HG02885 (cell line): ENCODE data around the gene APOL4.
"Not testable (repeated sequence)": the region's sequence is repeated elsewhere in the genome, so short reads cannot be mapped to it uniquely, and the experiment has no call there.

ENCODE experiments used
- ATAC-seq: cut with Tn5 transposase; IDR thresholded peaks from one replicate; pipeline ENCODE4 v1.9.1; 2021; ENCODE audit warnings: mild to moderate bottlenecking; ENCODE audit not compliant: unreplicated experiment, poor library complexity

The APOL4 gene

DNA sequence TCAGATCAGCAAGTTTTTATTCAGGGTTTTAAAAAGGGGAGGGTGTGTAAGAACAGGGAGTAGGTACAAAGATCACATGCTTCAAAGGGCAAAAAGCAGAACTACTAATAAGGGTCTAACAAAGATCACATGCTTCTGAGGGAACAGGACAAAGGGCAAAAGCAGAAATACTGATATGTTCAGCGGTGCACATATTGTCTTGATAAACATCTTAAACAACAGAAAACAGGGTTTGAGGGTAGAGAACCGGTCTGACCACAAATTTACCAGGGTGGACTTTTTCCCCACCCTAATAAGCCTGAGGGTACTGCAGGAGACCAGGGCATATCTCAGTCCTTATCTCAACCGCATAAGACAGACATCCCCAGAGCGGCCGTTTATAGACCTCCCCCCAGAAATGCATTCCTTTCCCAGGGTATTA is 7.9 kb upstream of the APOL4 start:
- ATAC-seq = not testable (repeated sequence)

DNA sequence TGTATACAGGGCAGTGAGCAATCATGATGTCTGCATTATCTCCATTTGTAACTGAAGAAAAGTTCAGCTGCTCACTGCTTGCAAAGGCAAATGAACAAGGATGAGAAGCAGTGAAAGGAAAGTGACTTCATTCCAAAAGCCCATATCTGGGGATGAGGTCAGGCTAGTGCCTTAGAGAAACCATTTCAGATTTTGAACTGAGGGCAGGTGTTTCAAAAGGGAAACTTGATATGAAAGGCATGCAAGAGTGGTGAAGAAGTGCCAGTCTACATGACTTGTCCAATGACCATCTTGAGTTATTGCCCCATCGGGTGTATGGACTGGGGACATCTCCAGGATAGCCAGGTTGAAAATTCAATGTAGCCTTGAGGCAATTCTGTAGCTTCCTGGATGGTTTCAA is 7.3 kb upstream of the APOL4 start:
- no peak for ATAC-seq

GRCh38 chr22:36208162-36208765 is 6.7 kb upstream of the APOL4 start:
- ATAC-seq = no peak

- no peak for ATAC-seq
These were observed 4.6 kb upstream of the APOL4 start for GRCh38 chr22:36206255-36206654.

DNA sequence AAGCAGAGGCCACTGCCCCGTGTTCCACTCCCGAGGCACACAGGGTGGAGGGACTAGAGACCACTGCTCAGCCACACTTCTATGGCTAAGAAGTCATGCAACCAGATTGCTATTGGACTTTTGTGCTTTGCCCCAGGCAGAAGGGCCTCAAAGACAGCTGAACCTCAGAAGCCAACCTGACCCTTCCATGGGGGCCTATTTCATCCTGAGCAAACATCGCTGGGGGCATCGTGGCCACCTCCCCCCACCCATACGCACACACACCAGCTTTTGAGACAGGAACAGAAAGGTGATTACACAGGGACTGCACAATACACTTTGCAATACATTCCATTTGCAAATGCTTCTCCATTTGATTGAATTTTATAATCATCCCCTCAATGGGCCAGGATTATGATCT is 4.0 kb upstream of the APOL4 start:
- not testable (repeated sequence) for ATAC-seq

- ATAC-seq = no peak
These were observed 3.0 kb upstream of the APOL4 start for GRCh38 chr22:36204632-36205015.

DNA sequence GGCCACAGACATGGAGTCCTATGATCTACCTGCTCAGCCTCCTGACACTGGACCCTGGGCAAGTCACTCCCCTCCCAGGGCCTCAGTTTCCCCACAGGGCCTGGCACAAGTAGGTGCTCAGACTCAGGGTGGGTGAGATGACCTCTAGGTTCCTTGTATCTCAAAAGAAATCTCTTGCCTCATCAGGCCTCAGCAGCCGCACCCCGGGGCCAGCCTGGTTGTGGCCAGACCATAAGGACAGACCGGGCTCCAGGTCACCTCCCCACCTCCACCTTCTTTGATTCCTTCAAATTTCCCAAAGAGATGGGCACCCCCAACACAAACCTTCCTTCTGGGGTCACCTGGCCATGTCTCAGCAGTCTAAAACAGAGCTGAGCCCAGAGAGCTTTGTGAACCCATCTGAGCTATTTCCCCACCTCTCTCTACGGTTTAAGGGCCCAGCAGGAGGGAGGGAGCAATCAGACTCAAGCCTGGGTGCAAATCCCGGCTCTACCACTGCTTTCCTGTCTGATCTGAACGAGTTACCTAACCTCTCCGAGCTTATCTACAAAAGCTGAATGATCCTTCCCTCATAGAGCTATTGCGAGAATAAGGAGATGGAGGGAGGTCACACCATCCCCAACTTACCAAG is 2.5 kb upstream of the APOL4 start:
- ATAC-seq = no peak

DNA sequence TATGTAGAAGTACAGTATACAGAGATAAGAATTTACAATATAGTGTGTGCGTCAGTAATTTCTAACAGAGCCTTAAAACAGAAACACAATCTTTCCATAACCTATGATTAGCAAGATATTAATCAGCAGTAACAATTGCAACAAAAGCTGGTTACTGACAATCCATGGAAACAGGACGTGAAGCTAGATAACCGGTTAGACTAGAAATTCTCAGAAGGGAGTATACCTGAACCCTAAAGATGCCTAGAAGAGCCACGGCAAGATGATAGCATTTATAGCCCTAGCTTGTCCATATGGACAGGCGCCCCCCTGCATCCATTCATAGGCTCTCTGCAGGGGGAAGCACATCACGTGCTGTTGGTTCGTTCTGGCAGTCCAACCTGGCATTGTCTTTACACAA is 1.8 kb upstream of the APOL4 start:
- not testable (repeated sequence) for ATAC-seq

DNA sequence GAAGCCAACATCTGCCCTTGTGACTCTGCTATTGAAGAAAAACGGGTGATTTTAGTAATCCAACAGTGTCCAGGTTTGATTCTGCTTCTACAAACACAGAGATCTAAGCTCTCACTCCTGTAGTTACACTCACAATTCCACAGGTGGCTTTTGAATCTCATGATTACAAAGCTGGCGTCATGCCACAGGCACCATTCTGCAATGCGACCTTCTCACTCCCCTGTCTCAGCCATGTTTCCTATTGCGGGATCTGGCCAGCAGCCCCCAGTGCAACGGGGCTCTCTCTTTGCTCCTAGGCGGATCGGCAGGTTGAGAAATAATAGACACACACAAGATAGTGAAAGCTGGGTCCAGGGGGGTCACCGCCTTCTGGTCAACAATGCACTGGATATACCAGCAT is 1.3 kb upstream of the APOL4 start:
- not testable (repeated sequence) for ATAC-seq

GRCh38 chr22:36201025-36201424 is 584 bp downstream of the APOL4 start:
- not testable (repeated sequence) for ATAC-seq

GRCh38 chr22:36199001-36199551 is 2.5 kb downstream of the APOL4 start:
- no peak for ATAC-seq

DNA sequence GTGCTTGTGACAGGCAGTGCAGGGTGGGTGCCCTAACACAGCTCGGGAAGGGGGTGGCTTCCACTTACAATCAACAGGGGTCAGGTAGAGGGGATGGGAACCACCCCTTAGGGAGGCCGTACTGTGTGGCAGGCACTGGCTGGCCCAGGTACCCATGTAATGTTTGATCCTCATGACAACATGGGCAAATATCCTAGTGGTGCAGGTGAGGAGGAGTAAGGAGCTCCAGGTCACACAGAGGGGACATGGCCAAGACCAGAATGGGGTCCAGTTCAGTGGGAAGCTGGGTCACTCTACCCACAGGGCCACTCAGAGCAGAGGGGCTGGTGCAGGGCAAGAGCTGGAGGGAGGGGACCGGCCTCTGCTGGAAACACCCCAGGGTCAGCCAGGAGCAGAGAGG is 3.1 kb downstream of the APOL4 start:
- no peak for ATAC-seq

- no peak for ATAC-seq
These were observed 4.0 kb downstream of the APOL4 start for GRCh38 chr22:36197514-36198146.

DNA sequence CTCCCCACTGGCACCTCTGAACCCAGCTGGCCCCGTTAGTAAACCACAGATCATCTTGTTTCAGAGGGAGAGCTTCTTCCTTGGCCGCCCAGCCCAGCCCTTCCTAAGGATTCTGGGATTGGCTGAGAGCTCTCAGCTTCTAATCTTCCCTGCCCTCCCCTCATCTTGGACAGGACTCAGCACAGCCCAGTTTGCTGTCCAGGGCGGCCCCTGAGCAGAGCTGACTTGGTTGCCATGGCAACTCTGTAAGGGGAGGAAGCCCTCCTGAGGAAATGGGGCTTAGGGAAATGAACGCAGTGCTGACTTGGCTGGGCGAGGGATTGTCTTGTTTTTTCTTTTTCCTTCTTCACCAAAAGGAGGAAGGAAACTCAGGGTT is 4.6 kb downstream of the APOL4 start:
- no peak for ATAC-seq

DNA sequence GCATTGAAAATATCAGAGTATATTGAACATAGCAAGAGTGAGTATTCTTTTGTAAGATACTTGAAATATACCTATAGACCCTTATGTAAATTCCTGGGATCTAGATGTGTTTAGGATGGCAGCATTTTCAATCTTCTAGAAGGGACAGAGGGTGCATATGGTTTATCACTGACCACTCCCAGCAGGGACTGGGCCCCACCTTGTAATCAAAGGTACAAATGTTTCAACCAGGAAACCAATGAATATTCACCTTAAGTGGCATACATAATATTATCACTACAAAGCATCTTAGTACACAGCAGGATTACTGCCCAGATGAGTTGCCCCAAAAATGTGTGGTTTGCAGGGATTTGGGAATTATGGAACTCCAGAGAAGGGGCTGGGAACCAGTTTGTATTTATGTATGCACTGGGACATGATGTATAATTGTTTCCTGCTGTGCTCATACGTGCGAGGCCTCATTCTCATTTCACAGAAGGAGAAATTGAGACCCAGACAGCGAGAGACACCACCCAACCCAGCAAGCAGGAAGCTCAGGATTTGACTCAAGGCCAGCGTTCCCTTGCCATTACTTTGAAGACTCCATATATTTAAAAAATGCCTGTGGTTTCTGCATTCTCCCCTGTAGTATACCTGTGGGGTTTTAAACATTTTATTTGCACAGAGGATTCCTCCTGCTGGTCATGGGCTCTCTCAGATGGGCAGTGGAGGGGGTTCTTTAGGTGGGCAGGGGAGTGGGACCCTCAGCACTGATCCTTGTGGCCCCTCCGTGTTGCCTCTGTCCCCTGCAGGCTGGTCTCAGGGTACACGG is 5.2 kb downstream of the APOL4 start:
- no peak for ATAC-seq

DNA sequence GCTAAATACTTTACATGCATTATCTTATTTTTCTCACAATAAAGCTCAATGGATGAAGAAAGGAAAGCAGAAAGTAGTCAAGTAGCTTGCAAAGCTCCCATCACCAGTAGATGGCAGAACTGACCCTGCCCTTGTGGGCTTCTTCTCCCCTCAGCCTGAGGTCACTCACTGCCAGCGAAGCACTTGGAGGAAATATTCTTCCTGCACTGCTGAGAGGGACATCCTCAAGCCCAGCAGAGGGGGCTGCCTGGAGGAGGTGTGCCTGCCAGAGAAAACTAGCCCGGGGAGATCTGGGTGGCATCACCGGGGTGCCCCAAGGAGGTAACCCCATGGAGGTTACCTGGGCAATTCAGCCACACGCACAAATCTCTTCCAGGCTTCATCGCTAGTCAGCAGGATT is 6.6 kb downstream of the APOL4 start:
- no peak for ATAC-seq

DNA sequence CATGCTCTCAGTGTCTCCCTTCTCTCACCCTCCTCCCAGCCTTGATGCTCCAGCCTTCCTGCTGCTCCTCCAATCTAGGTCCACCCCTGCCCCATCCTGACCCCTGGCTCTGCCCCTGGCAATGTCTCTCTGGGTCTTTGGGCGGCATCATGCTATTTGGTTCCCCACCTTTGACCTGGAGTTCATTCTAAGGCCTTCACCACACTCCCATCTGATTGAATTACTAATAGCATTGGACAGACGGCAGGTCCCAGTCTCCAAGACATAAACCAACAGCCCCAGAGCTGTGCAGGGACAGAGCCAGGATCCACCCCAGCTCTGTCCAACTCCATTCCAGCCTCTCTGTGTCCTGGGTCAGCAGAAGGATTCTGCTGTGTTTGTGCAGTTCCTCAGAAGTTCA is 7.2 kb downstream of the APOL4 start:
- ATAC-seq = no peak

- no peak for ATAC-seq
These were observed 8.0 kb downstream of the APOL4 start for GRCh38 chr22:36193577-36193976.

DNA sequence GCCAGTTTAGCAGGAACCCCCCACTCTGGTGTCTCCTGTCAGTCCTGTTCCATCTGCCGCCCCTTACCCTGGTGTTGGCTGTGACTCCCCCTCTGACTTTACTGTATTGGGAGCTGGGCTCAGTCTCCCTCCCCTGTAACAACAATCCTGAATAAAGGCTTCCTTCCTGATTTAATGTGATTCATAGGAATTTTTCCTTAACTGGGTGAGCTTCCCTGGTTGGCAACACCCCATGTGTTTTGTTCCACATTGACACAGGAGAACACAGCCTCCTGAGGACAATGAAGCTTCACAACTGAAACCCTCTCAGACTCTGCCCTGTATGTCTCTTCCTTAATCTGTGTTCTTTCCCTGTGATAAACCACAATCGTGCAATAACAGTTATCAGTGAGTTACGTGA is 8.4 kb downstream of the APOL4 start:
- no peak for ATAC-seq

- ATAC-seq = no peak
These were observed 9.1 kb downstream of the APOL4 start for GRCh38 chr22:36192542-36192941.
